ENCODE measurements around the gene ENOX2.

- no peak for TF ChIP-seq POLR2A (IDR thresholded peaks at IDR 0.05; ENCODE audit: low read depth, low read length)
- TF ChIP-seq POLR2AphosphoS5 (IDR thresholded peaks at IDR 0.05; ENCODE audit: low read depth, low read length): no peak
- no peak for TF ChIP-seq SPI1 (IDR thresholded peaks at IDR 0.05; ENCODE audit: low read depth, low read length)
- no peak for TF ChIP-seq TAF1 (IDR thresholded peaks at IDR 0.05; ENCODE audit: low read depth, low read length)
- TF ChIP-seq PAX5 (IDR thresholded peaks at IDR 0.05; ENCODE audit: insufficient read depth, low read length, severe bottlenecking): no peak
Observed at GRCh38 chrX:130770615-130771014, 132.4 kb downstream of the ENOX2 start.
